Chondrocyte (in vitro differentiated cells): ENCODE data around the gene TNRC6A. TPM values are rescaled to one million over a fixed set of nuclear protein-coding genes. Genes with fewer than 3 reads are reported as not detected.

Experiments
- DNase-seq: peaks from one replicate; pipeline ENCODE4 v3.0.0; 2021; ENCODE audit warnings: mixed read lengths, low spot score
- H3K27ac Mint-ChIP-seq: one replicate; pipeline ENCODE4 v1.8.0; 2021; ENCODE audit warnings: mild to moderate bottlenecking, moderate library complexity, mixed read lengths; ENCODE audit not compliant: unreplicated experiment
- H3K27me3 Mint-ChIP-seq: 2 replicates; pipeline ENCODE4 v1.8.0; 2021; ENCODE audit warnings: low read depth, mixed read lengths
- H3K36me3 Mint-ChIP-seq: 2 replicates; pipeline ENCODE4 v1.8.0; 2021; ENCODE audit warnings: low read depth, mixed read lengths
- H3K4me1 Mint-ChIP-seq: 2 replicates; pipeline ENCODE4 v1.8.0; 2021; ENCODE audit warnings: low read depth, mild to moderate bottlenecking, mixed read lengths
- H3K4me3 Mint-ChIP-seq: one replicate; pipeline ENCODE4 v1.8.0; 2021; ENCODE audit warnings: mild to moderate bottlenecking, moderate library complexity, mixed read lengths; ENCODE audit not compliant: unreplicated experiment
- H3K9me3 Mint-ChIP-seq: 2 replicates; pipeline ENCODE4 v1.8.0; 2021; ENCODE audit warnings: low read depth, mixed read lengths
- total RNA-seq: library from RNA; stranded (reverse); gene quantifications from 3 replicates; pipeline ENCODE4 v1.2.1, GENCODE V29; 2021
- TF ChIP-seq, protein P1 (sequence below): fragments of 200-600 bp; sonication (generic); IDR thresholded peaks from 2 replicates; pipeline ENCODE4 v1.5.0; 2021; ENCODE audit warnings: antibody characterized with exemption, mild to moderate bottlenecking, moderate library complexity

The TNRC6A gene
- total RNA-seq, 1 donor from 2014 or later = 42.8 TPM

DNA sequence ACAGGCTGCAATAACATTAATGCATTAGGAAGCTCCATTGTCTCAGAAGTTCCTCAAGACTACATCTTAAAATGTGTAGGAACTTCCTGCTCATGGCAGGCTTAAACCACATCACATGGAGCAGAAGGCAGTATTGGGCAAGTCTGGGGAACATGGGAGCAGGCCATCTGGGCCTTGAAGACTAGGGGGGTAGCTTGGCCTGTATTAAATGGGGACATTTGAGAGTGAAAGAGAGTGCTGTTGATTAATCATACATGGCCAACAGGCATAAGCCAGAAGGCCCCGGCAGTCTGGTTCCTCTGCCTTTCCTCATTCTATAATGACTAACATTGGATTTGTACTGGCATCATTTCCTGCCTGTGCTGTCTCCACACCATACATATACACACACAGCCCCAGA lies 91.1 kb downstream of the TNRC6A start:
- Mint-ChIP-seq H3K27ac (no peak overlapping the region), H3K9me3 (no peaks in the 10 kb centered on the region), H3K27me3 (no peaks in the 10 kb centered on the region), H3K4me1 (no peaks in the 10 kb centered on the region), H3K4me3 (no peak overlapping the region), H3K36me3 (peaks cover 38% of the 10 kb centered on the region)
- TF ChIP-seq, protein P1, sequence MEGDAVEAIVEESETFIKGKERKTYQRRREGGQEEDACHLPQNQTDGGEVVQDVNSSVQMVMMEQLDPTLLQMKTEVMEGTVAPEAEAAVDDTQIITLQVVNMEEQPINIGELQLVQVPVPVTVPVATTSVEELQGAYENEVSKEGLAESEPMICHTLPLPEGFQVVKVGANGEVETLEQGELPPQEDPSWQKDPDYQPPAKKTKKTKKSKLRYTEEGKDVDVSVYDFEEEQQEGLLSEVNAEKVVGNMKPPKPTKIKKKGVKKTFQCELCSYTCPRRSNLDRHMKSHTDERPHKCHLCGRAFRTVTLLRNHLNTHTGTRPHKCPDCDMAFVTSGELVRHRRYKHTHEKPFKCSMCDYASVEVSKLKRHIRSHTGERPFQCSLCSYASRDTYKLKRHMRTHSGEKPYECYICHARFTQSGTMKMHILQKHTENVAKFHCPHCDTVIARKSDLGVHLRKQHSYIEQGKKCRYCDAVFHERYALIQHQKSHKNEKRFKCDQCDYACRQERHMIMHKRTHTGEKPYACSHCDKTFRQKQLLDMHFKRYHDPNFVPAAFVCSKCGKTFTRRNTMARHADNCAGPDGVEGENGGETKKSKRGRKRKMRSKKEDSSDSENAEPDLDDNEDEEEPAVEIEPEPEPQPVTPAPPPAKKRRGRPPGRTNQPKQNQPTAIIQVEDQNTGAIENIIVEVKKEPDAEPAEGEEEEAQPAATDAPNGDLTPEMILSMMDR = no peak
- no peak for DNase-seq

DNA sequence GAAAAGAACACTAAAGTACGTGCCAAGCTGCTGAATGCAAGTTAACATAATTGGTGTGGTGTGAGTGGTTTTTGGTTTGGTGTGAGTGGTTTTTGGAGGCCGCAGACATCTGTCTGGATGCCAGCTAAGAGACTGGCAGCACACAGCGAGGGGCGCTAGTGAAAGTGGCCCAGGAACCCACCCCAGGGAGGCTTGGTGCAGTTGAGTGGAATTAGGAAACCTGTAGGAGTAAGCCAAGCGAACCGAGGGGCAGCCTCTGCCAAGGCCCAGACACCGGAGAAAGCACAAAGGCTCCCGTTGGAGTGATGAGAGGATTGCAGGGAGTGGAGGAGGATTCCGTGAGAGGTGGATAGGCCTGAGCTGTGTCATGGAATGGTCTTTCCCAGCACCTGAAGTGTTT lies 91.7 kb downstream of the TNRC6A start:
- no peaks in the 10 kb centered on the region for H3K27me3 Mint-ChIP-seq
- H3K4me3 Mint-ChIP-seq = no peak overlapping the region
- no peak for DNase-seq
- no peaks in the 10 kb centered on the region for H3K9me3 Mint-ChIP-seq
- H3K4me1 Mint-ChIP-seq = no peaks in the 10 kb centered on the region
- H3K27ac Mint-ChIP-seq = no peak overlapping the region
- TF ChIP-seq, protein P1 = no peak
- H3K36me3 Mint-ChIP-seq = peaks cover 42% of the 10 kb centered on the region

DNA sequence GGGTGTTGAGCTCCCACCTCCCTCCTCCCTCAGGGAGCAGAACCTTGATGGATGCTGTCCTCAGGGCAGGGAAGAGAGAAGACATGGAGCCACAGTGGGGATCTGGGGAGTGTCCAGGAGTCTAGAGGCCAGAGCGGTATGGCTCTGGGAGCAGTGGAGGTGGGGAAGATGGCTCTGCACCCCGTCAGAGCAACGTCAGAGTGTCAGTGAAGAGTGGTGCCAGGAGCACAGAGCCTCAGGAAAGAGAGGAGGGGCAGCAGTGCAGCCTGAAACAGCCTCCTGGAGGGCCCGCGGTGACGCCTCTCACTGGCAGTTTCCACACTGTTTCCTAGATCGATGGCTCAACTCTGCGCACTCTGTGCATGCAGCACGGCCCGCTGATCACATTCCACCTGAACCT lies 93.1 kb downstream of the TNRC6A start:
- no peak for DNase-seq
- H3K27ac Mint-ChIP-seq = no peak overlapping the region
- H3K9me3 Mint-ChIP-seq = no peaks in the 10 kb centered on the region
- no peaks in the 10 kb centered on the region for H3K4me1 Mint-ChIP-seq
- peaks cover 45% of the 10 kb centered on the region for H3K36me3 Mint-ChIP-seq
- H3K27me3 Mint-ChIP-seq = no peaks in the 10 kb centered on the region
- H3K4me3 Mint-ChIP-seq = no peak overlapping the region
- TF ChIP-seq, protein P1 = no peak

DNA sequence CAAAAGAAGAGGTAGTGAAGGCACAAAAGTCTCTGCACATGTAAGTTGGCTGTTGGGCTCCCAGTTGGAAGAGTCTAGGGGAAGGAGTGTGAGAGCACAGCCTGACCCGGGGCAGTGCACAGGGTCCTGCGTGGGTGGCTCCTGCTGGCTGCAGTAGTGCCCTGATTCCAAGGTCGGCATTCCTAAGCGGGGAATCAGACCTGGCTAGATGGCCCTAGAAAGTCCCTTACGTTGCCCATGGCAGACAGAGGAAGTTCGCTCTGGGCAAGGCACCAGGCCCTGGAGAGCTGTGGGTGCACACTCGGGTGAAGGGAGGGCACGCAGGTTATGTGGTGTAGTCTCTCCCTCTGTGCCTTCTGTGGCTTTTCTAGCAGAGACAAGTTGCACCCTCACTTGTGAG lies 93.5 kb downstream of the TNRC6A start:
- Mint-ChIP-seq H3K9me3 (no peaks in the 10 kb centered on the region), H3K4me1 (no peaks in the 10 kb centered on the region), H3K4me3 (no peak overlapping the region), H3K36me3 (peaks cover 41% of the 10 kb centered on the region), H3K27ac (no peak overlapping the region), H3K27me3 (no peaks in the 10 kb centered on the region)
- TF ChIP-seq, protein P1 = no peak
- no peak for DNase-seq

DNA sequence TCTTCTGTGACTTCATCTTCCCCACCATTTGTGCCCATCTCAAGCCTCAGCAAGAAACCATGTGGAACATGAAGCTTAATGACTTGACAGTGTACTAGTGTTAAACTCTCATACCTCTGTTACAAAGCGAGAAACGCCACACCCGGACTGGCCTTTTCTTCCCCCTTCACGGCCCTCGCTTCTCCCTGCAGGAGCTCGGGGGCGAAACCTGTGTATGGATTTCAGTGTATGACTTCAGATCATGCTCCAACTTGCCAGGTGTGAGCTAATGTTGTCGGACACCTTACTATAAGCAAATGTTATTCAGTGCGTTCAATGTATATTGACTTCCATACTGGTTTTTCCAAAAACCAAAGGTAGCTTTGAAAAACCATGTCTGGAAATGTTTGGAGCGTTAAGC lies 96.2 kb downstream of the TNRC6A start:
- Mint-ChIP-seq H3K4me1 (no peaks in the 10 kb centered on the region), H3K9me3 (no peaks in the 10 kb centered on the region), H3K4me3 (no peak overlapping the region), H3K36me3 (peaks cover 34% of the 10 kb centered on the region), H3K27ac (no peak overlapping the region), H3K27me3 (no peaks in the 10 kb centered on the region)
- TF ChIP-seq, protein P1 = no peak
- DNase-seq = no peak
